GM23248 (cell line): ENCODE data around the gene FRMD5.

Experiments
- EZH2 ChIP-seq: fragments of 200-600 bp; sonication (generic); IDR thresholded peaks from 2 replicates; pipeline ENCODE4 v1.6.1; 2018; ENCODE audit warnings: antibody characterized with exemption, mild to moderate bottlenecking; ENCODE audit not compliant: insufficient read depth, poor library complexity, severe bottlenecking
- EZH2phosphoT487 ChIP-seq: fragments of 200-600 bp; sonication (generic); IDR thresholded peaks from 2 replicates; pipeline ENCODE4 v1.6.1; 2018; ENCODE audit warnings: antibody characterized with exemption, moderate library complexity, mild to moderate bottlenecking, low read depth; ENCODE audit not compliant: insufficient read depth

GRCh38 chr15:43899928-43900327 is 295.1 kb downstream of the FRMD5 start:
- TF ChIP-seq EZH2phosphoT487 (no peak), EZH2 (no peak)
